HUES6 (cell line): ENCODE measurements around the gene CHRNB2.
"Not testable (repeated sequence)": the region's sequence is repeated elsewhere in the genome, so short reads cannot be mapped to it uniquely, and the experiment has no call there.

ENCODE experiments used
- H3K27ac ChIP-seq: 2 replicates; pipeline ENCODE4 v1.7.0; 2013; ENCODE audit warnings: low read depth, mild to moderate bottlenecking, low read length, inconsistent platforms
- H3K27me3 ChIP-seq: 2 replicates; pipeline ENCODE4 v1.6.1; 2013; ENCODE audit warnings: low read length; ENCODE audit not compliant: control insufficient read depth, insufficient read depth
- H3K36me3 ChIP-seq: 2 replicates; pipeline ENCODE4 v1.6.1; 2013; ENCODE audit warnings: low read length; ENCODE audit not compliant: control insufficient read depth, insufficient read depth
- H3K4me1 ChIP-seq: 2 replicates; pipeline ENCODE4 v1.6.1; 2013; ENCODE audit warnings: low read length; ENCODE audit not compliant: control insufficient read depth, insufficient read depth
- H3K4me3 ChIP-seq: 2 replicates; pipeline ENCODE4 v1.5.1; 2013; ENCODE audit warnings: low read depth, low read length
- H3K9ac ChIP-seq: one replicate; pipeline ENCODE4 v1.6.1; 2013; ENCODE audit warnings: mild to moderate bottlenecking, low read length
- H3K9me3 ChIP-seq: 2 replicates; pipeline ENCODE4 v1.6.1; 2013; ENCODE audit warnings: low read depth, low read length; ENCODE audit not compliant: control insufficient read depth, insufficient read depth

The CHRNB2 gene, protein sequence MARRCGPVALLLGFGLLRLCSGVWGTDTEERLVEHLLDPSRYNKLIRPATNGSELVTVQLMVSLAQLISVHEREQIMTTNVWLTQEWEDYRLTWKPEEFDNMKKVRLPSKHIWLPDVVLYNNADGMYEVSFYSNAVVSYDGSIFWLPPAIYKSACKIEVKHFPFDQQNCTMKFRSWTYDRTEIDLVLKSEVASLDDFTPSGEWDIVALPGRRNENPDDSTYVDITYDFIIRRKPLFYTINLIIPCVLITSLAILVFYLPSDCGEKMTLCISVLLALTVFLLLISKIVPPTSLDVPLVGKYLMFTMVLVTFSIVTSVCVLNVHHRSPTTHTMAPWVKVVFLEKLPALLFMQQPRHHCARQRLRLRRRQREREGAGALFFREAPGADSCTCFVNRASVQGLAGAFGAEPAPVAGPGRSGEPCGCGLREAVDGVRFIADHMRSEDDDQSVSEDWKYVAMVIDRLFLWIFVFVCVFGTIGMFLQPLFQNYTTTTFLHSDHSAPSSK

DNA sequence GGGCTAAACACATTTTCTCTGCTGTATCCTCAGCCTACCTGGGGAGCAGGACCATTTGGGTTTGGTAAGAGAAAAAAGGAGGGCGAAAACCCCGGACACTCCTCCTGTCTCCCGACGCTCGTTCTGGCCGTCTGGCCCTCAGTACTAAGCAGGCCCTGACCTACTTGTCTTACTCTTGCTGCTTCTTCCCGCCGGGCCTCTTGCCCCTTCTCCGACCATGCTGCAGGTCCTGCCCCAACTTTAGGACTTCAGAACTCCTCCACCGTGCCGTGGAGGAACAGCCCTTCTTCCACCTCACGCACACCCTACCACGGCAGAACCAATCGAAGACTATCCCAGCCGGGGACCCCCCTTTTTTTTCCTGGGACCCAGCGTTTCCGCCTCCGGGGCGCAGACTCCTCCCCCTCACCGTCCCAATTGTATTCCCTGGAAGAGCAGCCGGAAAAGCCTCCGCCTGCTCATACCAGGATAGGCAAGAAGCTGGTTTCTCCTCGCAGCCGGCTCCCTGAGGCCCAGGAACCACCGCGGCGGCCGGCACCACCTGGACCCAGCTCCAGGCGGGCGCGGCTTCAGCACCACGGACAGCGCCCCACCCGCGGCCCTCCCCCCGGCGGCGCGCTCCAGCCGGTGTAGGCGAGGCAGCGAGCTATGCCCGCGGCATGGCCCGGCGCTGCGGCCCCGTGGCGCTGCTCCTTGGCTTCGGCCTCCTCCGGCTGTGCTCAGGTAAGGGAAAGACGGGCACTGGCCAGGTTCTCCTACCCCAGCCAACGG, at the start of gene CHRNB2:
Gene CHRNB2 (plus strand): TSS at position 393 of the 771 bp plus-strand sequence. CDS start 267 bp downstream, at position 660.
- H3K9me3 ChIP-seq, result no peaks in the 10 kb centered on the region
- H3K4me3 ChIP-seq, result peak within 1 kb of the TSS; percentile 60
- no peaks in the 10 kb centered on the region for H3K36me3 ChIP-seq
- peaks cover 60% of the 10 kb centered on the region for H3K27me3 ChIP-seq
- no peak within 1 kb of the TSS for H3K27ac ChIP-seq
- peaks cover 9% of the 10 kb centered on the region; the same call in 1 of the 2 replicates for H3K4me1 ChIP-seq
- H3K9ac ChIP-seq, result peak within 1 kb of the TSS; percentile 38

DNA sequence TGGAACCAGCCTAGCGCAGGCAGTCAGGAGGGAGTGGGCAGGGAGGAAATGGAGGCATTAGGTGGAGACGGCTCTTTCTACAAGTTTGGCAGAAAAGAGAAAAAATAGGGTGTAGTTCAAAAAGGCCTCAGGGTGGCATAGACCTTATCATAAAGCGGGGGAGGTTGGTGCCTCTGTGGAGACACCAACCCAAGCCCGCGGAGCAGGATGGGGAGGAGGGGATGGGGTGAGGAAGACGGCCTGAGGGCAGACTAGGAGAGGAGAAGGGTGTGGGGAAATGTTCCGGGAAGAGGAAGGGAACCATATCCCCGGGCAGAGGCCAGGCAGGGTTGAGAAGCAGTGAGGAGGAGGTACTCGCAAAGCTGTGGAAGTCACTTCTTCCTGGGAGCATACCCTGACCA, 48.0 kb upstream of the CHRNB2 start:
- H3K27me3 ChIP-seq, result peaks cover 3% of the 10 kb centered on the region; the same call in 1 of the 2 replicates
- H3K4me1 ChIP-seq, result no peaks in the 10 kb centered on the region; the same call in 1 of the 2 replicates
- no peak overlapping the region for H3K27ac ChIP-seq
- no peaks in the 10 kb centered on the region for H3K36me3 ChIP-seq
- no peak overlapping the region for H3K4me3 ChIP-seq
- no peak overlapping the region for H3K9ac ChIP-seq
- H3K9me3 ChIP-seq, result no peaks in the 10 kb centered on the region

DNA sequence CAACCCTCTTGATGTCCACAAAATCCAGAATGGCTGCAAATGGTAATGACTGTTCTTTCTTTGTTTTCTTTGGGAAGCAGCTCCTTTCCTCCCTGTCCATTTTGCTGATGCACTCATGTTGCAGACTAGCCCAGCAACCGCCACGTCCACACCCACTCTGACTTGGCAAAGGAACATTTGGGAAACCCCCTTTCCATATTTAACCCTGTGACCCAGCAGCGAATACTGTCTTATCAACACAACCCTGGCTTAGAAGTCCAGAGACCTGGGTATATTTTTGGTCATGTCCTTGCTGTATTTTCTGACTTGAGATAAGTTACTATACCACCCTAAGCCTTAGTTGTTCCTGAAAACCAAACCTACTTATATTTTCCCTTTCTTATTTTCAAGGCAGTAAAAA, 47.2 kb upstream of the CHRNB2 start:
- H3K9ac ChIP-seq, result no peak overlapping the region
- no peaks in the 10 kb centered on the region for H3K9me3 ChIP-seq
- no peaks in the 10 kb centered on the region for H3K36me3 ChIP-seq
- H3K4me1 ChIP-seq, result no peaks in the 10 kb centered on the region; the same call in 1 of the 2 replicates
- H3K4me3 ChIP-seq, result no peak overlapping the region
- H3K27ac ChIP-seq, result no peak overlapping the region
- H3K27me3 ChIP-seq, result peaks cover 3% of the 10 kb centered on the region; the same call in 1 of the 2 replicates

DNA sequence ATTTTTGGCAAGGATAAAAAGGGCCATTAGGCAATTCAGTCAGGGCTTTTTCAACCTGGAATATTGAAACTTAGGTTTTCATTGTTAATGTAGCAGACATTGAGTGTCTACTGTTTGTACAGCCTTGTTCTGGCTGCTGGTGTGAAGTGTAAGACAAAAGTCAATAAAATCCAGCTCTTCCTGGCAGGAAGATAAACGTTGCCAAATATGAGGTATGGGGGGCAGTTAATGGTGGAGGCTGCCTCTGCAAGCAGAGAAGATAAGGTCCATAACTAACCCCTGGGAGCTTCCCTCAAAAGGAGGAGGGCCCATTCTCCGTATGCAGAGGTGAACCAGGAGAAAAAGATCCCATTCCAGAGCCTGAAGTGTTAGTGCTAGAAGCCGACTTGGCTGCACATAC, 45.9 kb upstream of the CHRNB2 start:
- Histone ChIP-seq H3K4me3 (no peak overlapping the region), H3K27ac (no peak overlapping the region), H3K27me3 (no peaks in the 10 kb centered on the region), H3K9me3 (no peaks in the 10 kb centered on the region), H3K4me1 (no peaks in the 10 kb centered on the region; the same call in 1 of the 2 replicates), H3K36me3 (no peaks in the 10 kb centered on the region), H3K9ac (no peak overlapping the region)

DNA sequence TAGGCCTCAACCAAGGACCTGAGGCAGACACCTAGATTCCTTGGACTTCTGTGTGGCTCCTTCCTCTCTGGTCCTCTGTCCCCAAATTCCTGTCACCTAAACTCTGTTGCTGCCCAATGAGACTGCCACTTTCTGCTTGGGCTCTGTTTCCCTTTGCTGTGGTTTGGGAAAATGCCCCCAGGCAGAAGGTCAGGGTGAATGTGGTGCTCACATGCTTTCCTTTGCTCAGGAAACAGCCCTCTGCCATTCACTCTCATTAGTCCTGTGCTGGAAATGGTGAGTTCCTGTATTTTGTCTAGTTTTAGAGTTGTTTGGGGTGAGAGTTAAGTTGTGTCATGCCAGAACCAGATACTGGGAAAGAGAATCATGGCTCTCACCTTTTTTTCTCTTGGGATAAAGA, 42.7 kb upstream of the CHRNB2 start:
- Histone ChIP-seq H3K4me3 (no peak overlapping the region), H3K27ac (no peak overlapping the region), H3K4me1 (no peaks in the 10 kb centered on the region; the same call in 1 of the 2 replicates)

DNA sequence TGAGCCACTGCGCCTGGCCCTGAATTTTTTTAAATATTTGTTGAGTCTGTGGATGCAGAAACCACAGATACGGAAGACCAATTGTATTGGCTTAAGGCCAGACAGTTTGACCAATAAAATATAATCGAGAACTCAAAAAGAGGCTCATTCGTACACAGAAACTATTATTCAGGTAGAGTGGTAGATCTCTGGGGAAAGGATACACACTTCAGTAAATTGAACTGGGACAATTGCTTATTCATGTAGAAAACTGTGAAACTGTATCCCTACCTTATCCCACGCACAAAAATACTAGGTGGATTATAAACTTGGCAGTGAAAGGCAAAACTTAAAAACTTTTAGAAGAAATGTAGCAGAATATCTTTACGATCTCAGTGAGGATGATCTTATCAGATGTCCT, 40.4 kb upstream of the CHRNB2 start:
- no peak overlapping the region for H3K4me3 ChIP-seq
- H3K36me3 ChIP-seq, result no peaks in the 10 kb centered on the region
- no peak overlapping the region for H3K27ac ChIP-seq
- H3K9ac ChIP-seq, result no peak overlapping the region
- no peaks in the 10 kb centered on the region for H3K27me3 ChIP-seq
- H3K4me1 ChIP-seq, result no peaks in the 10 kb centered on the region
- peaks cover 3% of the 10 kb centered on the region; the same call in 1 of the 2 replicates for H3K9me3 ChIP-seq

More for the DNA sequence above, 42.7 kb upstream of the CHRNB2 start:
- Histone ChIP-seq H3K36me3 (no peaks in the 10 kb centered on the region), H3K9me3 (no peaks in the 10 kb centered on the region), H3K9ac (no peak overlapping the region), H3K27me3 (no peaks in the 10 kb centered on the region)

DNA sequence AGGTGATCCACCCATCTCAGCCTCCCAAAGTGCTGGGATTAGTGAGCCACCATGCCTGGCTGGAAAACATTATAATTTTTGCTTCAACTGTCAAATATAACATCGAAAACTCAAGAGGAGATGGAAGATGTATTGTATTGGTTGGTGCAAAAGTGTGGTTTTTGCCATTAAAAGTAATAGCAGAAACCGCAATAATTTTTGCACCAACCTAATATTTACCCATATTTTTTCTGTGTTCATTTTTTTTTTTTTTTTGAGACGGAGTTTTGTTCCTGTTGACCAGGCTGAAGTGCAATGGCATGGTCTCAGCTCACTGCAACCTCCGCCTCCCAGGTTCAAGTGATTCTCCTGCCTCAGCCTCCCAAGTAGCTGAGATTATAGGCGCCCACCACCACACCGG, 38.3 kb upstream of the CHRNB2 start:
- no peak overlapping the region for H3K9ac ChIP-seq
- no peaks in the 10 kb centered on the region for H3K27me3 ChIP-seq
- no peaks in the 10 kb centered on the region for H3K4me1 ChIP-seq
- peaks cover 9% of the 10 kb centered on the region; the same call in 1 of the 2 replicates for H3K9me3 ChIP-seq
- H3K36me3 ChIP-seq, result no peaks in the 10 kb centered on the region
- H3K4me3 ChIP-seq, result no peak overlapping the region
- no peak overlapping the region for H3K27ac ChIP-seq

DNA sequence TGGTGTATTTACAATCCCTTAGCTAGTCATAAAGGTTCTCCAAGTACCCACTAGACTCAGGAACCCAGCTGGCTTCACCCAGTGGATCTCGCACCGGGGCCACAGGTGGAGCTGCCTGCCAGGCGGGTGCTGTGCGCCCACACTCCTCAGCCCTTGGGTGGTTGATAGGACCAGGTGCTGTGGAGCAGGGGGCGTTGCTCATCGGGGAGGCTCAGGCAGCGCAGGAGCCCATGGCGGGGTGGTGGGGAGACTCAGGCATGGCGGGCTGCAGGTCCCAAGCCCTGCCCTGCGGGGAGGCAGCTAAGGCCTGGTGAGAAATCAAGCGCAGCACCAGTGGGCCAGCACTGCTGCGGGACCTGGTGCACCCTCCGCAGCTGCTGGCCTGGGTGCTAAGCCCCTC, 35.6 kb upstream of the CHRNB2 start:
- not testable (repeated sequence) for H3K27me3 ChIP-seq, H3K4me3 ChIP-seq, H3K27ac ChIP-seq, H3K4me1 ChIP-seq, H3K36me3 ChIP-seq, H3K9ac ChIP-seq, H3K9me3 ChIP-seq

DNA sequence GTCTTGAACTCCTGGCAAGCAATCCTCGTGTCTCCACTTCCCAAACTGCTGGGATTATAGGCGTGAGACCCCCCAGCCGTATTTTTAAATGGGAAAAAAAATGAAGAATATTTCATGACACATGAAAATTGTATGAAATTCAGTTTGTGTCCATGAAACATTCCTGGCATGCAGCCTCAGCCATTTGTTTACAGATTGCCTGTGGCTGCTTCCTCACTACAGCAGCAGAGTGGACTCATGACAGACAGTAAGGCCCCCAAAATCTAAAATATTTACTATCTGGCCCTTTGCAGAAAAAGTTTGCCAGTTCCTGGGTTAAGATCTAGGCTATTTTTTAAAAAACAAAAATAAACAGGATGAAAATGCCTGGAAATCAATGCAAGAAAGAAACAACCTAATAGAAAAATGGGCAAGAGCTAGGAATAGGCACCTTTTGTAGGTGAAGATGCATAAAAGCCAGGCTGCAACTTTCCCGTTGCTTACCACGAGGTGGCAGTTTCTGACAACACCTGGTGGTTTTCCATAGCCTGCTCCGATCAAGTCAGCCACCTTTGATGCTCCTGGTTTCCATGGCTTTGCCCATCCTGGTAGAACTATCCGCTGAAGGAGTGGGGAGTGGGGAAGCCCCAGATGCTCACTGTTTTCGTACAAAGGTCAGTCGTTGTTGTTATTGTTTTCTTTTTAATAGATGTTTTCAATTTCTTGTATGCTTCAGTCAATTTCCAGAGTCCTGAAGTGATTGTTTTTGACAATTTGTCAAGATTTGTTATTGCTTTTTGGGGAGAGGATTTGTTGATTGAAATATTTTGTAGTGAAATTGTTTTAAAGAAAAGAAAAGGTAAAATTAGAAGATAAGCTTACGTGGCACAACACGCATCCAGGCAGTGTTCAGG, 33.4 kb upstream of the CHRNB2 start:
- no peak overlapping the region for H3K27ac ChIP-seq
- H3K4me1 ChIP-seq, result peaks cover 3% of the 10 kb centered on the region; the same call in 1 of the 2 replicates
- no peak overlapping the region for H3K4me3 ChIP-seq
- H3K36me3 ChIP-seq, result no peaks in the 10 kb centered on the region
- no peak overlapping the region for H3K9ac ChIP-seq
- peaks cover 9% of the 10 kb centered on the region; the same call in 1 of the 2 replicates for H3K9me3 ChIP-seq
- no peaks in the 10 kb centered on the region for H3K27me3 ChIP-seq

DNA sequence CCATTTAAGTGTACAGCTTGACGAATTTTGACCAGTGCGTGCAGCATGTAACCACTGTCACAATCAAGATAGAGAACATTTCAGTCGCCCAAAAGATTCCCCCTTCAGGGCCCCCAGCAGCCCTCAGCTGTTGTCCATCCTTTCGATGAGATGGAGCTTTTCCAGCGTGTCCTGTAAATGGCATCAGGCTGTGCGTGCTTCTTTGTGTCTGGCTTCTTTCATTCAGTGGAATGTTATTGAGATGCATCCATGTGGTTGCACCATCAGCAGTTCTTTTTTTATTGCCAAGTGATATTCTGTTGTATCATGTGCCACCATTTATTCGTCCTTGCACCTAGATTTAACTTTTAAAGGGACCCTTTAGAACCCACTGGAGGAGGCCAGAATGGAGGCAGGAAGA, 31.0 kb upstream of the CHRNB2 start:
- no peak overlapping the region for H3K27ac ChIP-seq
- no peak overlapping the region for H3K4me3 ChIP-seq
- no peak overlapping the region for H3K9ac ChIP-seq
- H3K4me1 ChIP-seq, result peaks cover 3% of the 10 kb centered on the region; the same call in 1 of the 2 replicates
- H3K9me3 ChIP-seq, result peaks cover 9% of the 10 kb centered on the region; the same call in 1 of the 2 replicates
- no peaks in the 10 kb centered on the region for H3K27me3 ChIP-seq
- H3K36me3 ChIP-seq, result no peaks in the 10 kb centered on the region
